Measurements from ENCODE around the gene CLCA2. TPM values are rescaled to one million over a fixed set of nuclear protein-coding genes. Genes with fewer than 3 reads are reported as not detected.

CLCA2 gene
- total RNA-seq, 1 experiment from 2014 or later = not detected

- POLR2A ChIA-PET (ENCODE audit: low non-redundant PET) = interaction anchor here (0.6 kb wide), 1 partner anchor 24 kb away, joined by 4 read pairs; no protein-coding TSS in a partner anchor
- no peak overlapping the region for H3K27ac ChIP-seq (ENCODE audit: low read depth, low read length, poor library complexity, severe bottlenecking)
- no peaks in the 10 kb centered on the region for H3K27me3 ChIP-seq (replicated peaks; ENCODE audit: insufficient read depth, low read depth, low read length, poor library complexity)
- no peak overlapping the region for H3K4me3 ChIP-seq (ENCODE audit: low read depth, low read length, poor library complexity, severe bottlenecking)
- H3K4me1 ChIP-seq (ENCODE audit: insufficient read depth, low read length, poor library complexity, severe bottlenecking) = no peaks in the 10 kb centered on the region
- peak; percentile 73 for DNase-seq (ENCODE audit: low spot score)
- H3K9me3 ChIP-seq (ENCODE audit: low read depth, low read length, poor library complexity, severe bottlenecking) = peaks cover 16% of the 10 kb centered on the region
- TF ChIP-seq CTCF (conservative IDR thresholded peaks at IDR 0.05; ENCODE audit: low read depth, low read length) (peak; percentile 76), EZH2 (IDR thresholded peaks at IDR 0.05; ENCODE audit: borderline replicate concordance, low read depth, low read length, poor library complexity, severe bottlenecking) (no peak)
- intact Hi-C loops (cut with micrococcal nuclease; ENCODE audit: unreplicated experiment) = loop anchor here (2.0 to 10.0 kb wide), 3 partner anchors 128 to 362 kb away; partner anchors contain the start of gene SH3GLB1
- no TSS peak for BruUV-seq (replicated peaks)
- H3K36me3 ChIP-seq (ENCODE audit: insufficient read depth, low read length, poor library complexity, severe bottlenecking) = peaks cover 4% of the 10 kb centered on the region
- CTCF ChIA-PET = interaction anchor here (1.0 kb wide), 1 partner anchor 16 kb away, joined by 3 read pairs; the partner anchor contains the start of gene ODF2L
These were observed 43.6 kb upstream of the CLCA2 start for GRCh38 chr1:86380257-86380861.

- Histone ChIP-seq H3K27ac (ENCODE audit: low read depth, low read length, poor library complexity, severe bottlenecking) (no peak overlapping the region), H3K4me1 (ENCODE audit: insufficient read depth, low read length, poor library complexity, severe bottlenecking) (no peaks in the 10 kb centered on the region), H3K9me3 (ENCODE audit: low read depth, low read length, poor library complexity, severe bottlenecking) (peaks cover 16% of the 10 kb centered on the region), H3K4me3 (ENCODE audit: low read depth, low read length, poor library complexity, severe bottlenecking) (no peak overlapping the region), H3K36me3 (ENCODE audit: insufficient read depth, low read length, poor library complexity, severe bottlenecking) (peaks cover 4% of the 10 kb centered on the region), H3K27me3 (replicated peaks; ENCODE audit: insufficient read depth, low read depth, low read length, poor library complexity) (no peaks in the 10 kb centered on the region)
- TF ChIP-seq CTCF (conservative IDR thresholded peaks at IDR 0.05; ENCODE audit: low read depth, low read length) = no peak
- intact Hi-C loops (cut with micrococcal nuclease; ENCODE audit: unreplicated experiment) = loop anchor here (2.0 to 10.0 kb wide), 3 partner anchors 128 to 361 kb away; partner anchors contain the start of gene SH3GLB1
- CTCF ChIA-PET = no interaction called here
- POLR2A ChIA-PET (ENCODE audit: low non-redundant PET) = no interaction called here
- no peak for DNase-seq (ENCODE audit: low spot score)
- no TSS peak for BruUV-seq (replicated peaks)
These were observed 42.7 kb upstream of the CLCA2 start for GRCh38 chr1:86381223-86381622.

- no peak for TF ChIP-seq EZH2 (IDR thresholded peaks at IDR 0.05; ENCODE audit: borderline replicate concordance, low read depth, low read length, poor library complexity, severe bottlenecking)
- no peak for TF ChIP-seq CTCF (conservative IDR thresholded peaks at IDR 0.05; ENCODE audit: low read depth, low read length)
- peaks cover 4% of the 10 kb centered on the region for H3K36me3 ChIP-seq (ENCODE audit: insufficient read depth, low read length, poor library complexity, severe bottlenecking)
- no peaks in the 10 kb centered on the region for H3K9me3 ChIP-seq (ENCODE audit: low read depth, low read length, poor library complexity, severe bottlenecking)
- CTCF ChIA-PET = no interaction called here
- intact Hi-C loops (cut with micrococcal nuclease; ENCODE audit: unreplicated experiment) = loop anchor here (5.0 to 10.0 kb wide), 2 partner anchors 322 to 359 kb away; partner anchors contain the start of gene SH3GLB1
- no peaks in the 10 kb centered on the region for H3K4me1 ChIP-seq (ENCODE audit: insufficient read depth, low read length, poor library complexity, severe bottlenecking)
- no peaks in the 10 kb centered on the region for H3K27me3 ChIP-seq (replicated peaks; ENCODE audit: insufficient read depth, low read depth, low read length, poor library complexity)
- DNase-seq (ENCODE audit: low spot score) = peak; percentile 2
- POLR2A ChIA-PET (ENCODE audit: low non-redundant PET) = interaction anchor here (0.7 kb wide), 1 partner anchor 119 kb away, joined by 3 read pairs; no protein-coding TSS in a partner anchor
- H3K27ac ChIP-seq (ENCODE audit: low read depth, low read length, poor library complexity, severe bottlenecking) = no peak overlapping the region
- no TSS peak for BruUV-seq (replicated peaks)
- H3K4me3 ChIP-seq (ENCODE audit: low read depth, low read length, poor library complexity, severe bottlenecking) = no peak overlapping the region
These were observed 41.1 kb upstream of the CLCA2 start for GRCh38 chr1:86382878-86383277.

Data from A673 (cell line).